ENCODE results near the gene ZRSR2.

Gene ZRSR2

GRCh38 chrX:15815779-15816437 is 25.6 kb downstream of the ZRSR2 start:
- CTCF ChIA-PET = no interaction called here
- POLR2A ChIA-PET (ENCODE audit: low non-redundant PET) = no interaction called here
- DNase-seq (ENCODE audit: low spot score) = no peak
- no peak overlapping the region for H3K27ac ChIP-seq
- no peak for TF ChIP-seq CTCF (conservative IDR thresholded peaks at IDR 0.05; ENCODE audit: low read depth)

DNA sequence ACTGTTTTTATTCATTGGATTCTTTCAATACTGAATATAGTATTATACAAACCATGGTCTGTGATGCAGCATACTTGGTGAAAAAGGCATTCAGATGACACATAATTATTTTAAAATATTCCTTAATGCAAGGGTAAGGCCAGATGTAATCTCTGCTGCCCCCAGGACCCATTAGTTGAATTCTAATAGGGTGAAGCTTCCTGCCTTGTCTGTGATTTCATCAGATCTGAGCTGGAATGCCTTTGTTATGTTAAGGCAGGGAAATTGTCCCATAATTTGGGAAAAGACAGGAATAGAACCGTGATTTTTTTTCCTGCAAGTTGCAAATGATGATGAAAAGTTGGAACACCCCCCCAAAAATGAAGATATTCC is 26.1 kb downstream of the ZRSR2 start:
- ChIA-PET CTCF (no interaction called here), POLR2A (ENCODE audit: low non-redundant PET) (no interaction called here)
- no peak for TF ChIP-seq CTCF (conservative IDR thresholded peaks at IDR 0.05; ENCODE audit: low read depth)
- H3K27ac ChIP-seq = no peak overlapping the region
- DNase-seq (ENCODE audit: low spot score) = no peak

GRCh38 chrX:15816886-15817285 is 26.6 kb downstream of the ZRSR2 start:
- ChIA-PET POLR2A (ENCODE audit: low non-redundant PET) (no interaction called here), CTCF (no interaction called here)
- H3K27ac ChIP-seq = no peak overlapping the region
- no peak for TF ChIP-seq CTCF (conservative IDR thresholded peaks at IDR 0.05; ENCODE audit: low read depth)
- no peak for DNase-seq (ENCODE audit: low spot score)

- DNase-seq (ENCODE audit: low spot score) = no peak
- no peak overlapping the region for H3K27ac ChIP-seq
- TF ChIP-seq CTCF (conservative IDR thresholded peaks at IDR 0.05; ENCODE audit: low read depth) = no peak
- ChIA-PET CTCF (no interaction called here), POLR2A (ENCODE audit: low non-redundant PET) (no interaction called here)
Measured at GRCh38 chrX:15820106-15821073, 30.1 kb downstream of the ZRSR2 start.

DNA sequence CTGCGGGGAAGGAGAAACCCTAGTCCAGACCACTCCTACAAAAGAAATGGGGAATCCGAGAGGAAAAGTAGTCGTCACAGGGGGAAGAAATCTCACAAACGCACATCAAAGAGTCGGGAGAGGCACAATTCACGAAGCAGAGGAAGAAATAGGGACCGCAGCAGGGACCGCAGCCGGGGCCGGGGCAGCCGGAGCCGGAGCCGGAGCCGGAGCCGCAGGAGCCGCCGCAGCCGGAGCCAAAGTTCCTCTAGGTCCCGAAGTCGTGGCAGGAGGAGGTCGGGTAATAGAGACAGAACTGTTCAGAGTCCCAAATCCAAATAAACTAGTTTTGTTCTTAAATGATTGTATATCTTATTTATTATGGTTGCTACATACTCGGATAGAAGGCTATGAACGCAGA is 32.6 kb downstream of the ZRSR2 start:
- ChIA-PET CTCF (no interaction called here), POLR2A (ENCODE audit: low non-redundant PET) (no interaction called here)
- TF ChIP-seq CTCF (conservative IDR thresholded peaks at IDR 0.05; ENCODE audit: low read depth) = no peak
- H3K27ac ChIP-seq = no peak overlapping the region
- DNase-seq (ENCODE audit: low spot score) = no peak

DNA sequence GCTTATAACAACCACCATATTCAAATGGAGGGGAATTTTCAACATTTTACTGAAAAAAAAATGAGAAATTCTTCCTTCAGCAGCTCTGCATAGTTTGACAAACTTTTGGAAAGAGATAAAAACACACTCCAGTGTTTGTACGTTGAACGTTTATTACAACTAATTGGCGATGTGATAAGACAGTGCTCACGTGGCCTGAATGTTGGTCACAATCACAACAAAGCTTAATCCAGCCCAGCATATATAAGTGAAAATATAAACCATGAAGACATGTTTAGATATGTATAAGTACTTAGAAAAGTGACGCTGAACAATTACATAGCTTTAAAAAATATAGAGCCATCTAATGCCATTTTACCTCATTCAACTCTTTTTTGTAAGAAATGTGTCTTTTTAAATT is 35.7 kb downstream of the ZRSR2 start:
- no peak overlapping the region for H3K27ac ChIP-seq
- no peak for DNase-seq (ENCODE audit: low spot score)
- CTCF ChIA-PET = no interaction called here
- POLR2A ChIA-PET (ENCODE audit: low non-redundant PET) = interaction anchor here (0.7 kb wide), 1 partner anchor 87 kb away, joined by 3 read pairs; no protein-coding TSS in a partner anchor
- TF ChIP-seq CTCF (conservative IDR thresholded peaks at IDR 0.05; ENCODE audit: low read depth) = no peak

All from RWPE1 (cell line).